ENCODE measurements around the gene PREX1.

Gene PREX1

DNA sequence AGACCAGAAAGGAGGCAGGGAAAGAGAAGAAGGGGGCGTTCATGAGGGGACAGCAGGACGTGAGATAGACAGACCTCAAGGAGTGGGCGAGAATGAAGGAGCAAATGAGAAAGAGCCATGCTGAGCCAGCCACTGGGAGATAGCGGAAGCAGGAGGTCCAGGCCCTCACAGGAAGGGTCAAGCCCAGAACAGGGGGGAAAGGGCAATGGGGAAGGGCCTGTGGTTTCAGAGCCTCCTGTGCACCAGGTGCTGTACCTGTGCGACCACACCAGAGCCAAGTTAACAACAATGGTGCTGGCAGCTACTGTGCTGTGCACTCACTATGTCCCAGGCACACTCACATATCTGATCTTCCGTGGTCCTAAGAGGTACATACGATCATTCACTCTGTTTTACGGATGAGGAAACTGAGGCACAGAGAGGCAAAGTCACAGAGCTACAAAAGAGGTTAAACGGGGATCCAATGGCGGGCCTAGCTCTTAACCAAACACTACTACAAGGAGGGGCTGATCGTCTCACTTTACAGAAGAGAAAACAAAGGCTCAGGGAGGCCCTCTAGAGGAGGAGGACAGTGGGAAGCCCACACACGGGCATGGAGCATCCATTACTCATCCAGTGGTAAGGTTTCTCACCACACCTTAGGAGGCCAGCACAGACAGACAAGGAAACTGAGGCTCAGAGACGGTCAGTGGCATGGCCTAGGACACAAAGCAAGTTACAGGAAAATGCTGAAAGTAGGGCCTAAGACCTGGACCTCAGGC lies 129.1 kb downstream of the PREX1 start:
- DNase-seq (ENCODE audit: low spot score), result no peak

DNA sequence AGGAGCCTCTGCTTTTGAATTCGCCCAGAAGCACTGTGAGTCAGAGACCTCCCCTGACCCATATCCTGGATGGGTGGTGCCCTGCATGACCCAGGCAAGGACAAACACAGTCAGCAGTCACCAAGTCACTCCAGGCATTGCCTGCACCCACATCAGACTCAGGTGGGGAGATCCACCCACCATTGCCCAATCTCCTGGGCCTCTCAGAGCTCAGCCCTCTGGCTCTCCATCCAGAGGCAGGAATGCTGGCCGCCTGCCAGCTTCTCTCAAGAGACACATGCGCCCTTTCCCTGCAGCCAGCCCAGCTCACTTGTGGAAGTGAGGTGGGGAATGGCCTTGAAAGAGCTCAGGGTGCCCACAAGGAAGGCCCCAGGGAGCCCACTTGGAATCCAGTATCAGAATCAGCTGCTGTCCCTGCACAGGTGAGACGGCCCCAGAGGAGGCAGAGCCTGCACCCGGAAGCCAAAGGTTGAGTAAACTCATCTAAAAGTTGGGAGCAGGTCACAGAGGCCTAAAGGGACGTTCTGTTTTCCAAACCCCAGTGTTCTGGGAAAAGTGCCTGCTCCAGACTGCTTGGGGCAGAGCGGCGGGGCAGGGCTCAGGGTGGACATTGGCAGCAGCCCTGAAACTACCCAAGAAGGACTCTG lies 129.8 kb downstream of the PREX1 start:
- peak; percentile 47 for DNase-seq (ENCODE audit: low spot score)

DNA sequence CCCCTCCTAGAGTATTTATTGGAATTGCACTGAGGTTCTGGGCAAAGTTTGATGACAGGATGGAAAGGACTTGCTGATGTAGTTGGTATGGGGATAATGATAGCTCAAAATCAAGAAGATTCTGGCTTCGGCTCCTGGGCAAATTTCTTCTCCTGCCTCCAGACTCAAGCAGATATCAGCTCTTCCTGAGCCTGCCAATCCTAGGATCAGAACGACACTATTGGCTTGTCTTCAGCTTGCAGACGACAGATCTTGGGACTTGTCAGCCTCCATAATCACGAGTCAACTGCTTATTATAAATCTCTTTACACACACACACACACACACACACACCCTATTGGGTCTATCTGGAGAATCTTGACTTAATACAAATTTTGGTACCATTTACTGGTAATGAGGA lies 131.1 kb downstream of the PREX1 start:
- no peak for DNase-seq (ENCODE audit: low spot score)

DNA sequence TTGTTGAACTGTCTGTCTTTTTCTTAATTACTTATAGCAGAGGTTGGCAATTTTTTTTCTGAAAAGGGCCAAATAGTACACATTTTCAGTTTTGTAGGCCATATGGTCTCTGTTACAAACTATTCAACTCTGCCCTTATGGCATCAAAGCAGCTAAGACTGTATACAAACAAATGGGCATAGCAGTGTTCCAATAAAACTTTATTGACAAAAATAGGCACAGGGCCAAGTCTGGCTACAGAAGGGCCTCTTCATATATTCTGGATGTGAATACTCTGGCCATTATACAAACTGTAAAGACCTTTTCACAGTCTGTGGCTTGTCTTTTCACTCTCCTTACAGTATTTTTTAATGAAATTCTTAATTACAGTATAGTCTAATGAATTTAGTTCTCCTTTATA lies 132.1 kb downstream of the PREX1 start:
- DNase-seq (ENCODE audit: low spot score), result no peak

DNA sequence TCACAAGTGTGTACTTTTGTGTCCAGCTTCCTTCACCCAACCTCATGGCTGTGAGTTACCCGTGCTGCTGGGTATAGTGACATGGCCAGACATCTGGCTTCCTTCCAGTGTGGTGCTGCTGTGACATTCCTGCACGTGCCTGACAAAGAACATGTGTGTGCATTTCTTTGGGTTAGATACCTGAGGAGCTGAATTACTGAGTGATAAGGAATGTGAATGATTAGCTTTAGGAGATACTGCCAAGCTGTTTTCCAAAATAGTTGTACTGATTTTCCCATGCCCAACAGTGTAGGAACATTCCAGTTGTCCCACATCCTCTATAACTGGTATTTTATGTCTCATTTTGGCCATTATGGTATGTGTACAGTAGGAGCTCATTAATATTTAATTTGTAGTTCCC lies 132.5 kb downstream of the PREX1 start:
- DNase-seq (ENCODE audit: low spot score), result no peak

DNA sequence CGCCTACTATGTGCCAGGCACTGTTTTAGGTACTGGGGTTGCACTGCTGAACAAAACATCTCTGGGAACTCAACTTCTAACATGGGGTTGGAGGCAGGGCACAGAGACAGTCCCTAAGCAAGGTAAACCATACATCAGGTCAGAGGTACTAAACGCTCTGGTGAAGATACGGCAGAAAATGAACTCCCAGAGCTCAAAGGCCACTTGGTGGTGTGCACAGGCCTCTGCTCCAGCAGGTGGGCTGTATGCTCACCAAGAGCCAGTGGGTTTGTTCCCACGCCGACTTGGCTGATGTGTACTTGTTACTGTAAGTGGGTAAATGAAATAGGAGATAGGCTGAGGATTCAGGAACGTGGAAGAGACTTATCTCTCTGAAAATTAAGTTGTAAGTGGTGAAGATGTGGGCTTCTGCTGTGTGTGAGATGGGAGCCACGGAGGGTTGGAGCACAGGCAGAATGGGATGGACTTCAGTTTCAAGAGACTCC lies 133.4 kb downstream of the PREX1 start:
- DNase-seq (ENCODE audit: low spot score), result no peak

DNA sequence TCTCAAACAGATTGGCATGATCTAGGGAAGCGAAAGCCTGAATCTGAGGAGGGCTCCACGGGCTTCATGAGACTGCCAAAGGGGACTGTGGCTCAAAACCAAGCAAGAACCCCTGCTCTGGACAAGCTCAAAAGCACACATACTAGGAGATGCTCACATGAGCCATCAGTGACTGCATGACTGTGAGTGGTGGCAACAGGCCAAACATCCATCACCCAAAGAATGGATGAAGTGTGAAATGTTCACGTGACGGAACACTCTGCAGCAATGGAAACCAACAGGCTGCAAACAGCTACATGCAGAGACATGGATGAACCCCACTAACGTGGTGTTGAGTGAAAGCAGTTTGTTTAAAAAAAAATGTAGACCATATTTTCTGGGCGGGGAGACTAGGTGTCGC lies 136.3 kb downstream of the PREX1 start:
- DNase-seq (ENCODE audit: low spot score), result no peak

DNA sequence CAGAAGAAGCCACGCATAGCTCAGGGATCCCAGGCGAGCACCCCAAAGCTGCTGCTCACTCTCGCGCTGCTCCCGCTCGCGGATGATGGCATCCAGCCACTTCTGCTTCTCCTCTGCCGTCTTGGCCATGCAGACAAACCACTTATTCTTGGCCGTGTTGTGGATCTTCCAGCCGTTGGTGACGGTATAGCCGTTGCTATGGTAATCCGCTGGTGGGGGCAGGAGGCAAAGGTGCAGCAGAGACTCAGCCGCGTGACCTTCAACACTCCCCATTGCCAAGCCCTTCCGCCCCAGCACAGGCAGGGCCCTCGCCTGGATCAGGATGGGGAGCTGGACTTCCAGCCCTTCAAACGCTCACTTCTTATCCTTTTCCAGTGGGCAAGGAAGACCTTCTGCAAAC lies 136.9 kb downstream of the PREX1 start:
- DNase-seq (ENCODE audit: low spot score), result no peak

DNA sequence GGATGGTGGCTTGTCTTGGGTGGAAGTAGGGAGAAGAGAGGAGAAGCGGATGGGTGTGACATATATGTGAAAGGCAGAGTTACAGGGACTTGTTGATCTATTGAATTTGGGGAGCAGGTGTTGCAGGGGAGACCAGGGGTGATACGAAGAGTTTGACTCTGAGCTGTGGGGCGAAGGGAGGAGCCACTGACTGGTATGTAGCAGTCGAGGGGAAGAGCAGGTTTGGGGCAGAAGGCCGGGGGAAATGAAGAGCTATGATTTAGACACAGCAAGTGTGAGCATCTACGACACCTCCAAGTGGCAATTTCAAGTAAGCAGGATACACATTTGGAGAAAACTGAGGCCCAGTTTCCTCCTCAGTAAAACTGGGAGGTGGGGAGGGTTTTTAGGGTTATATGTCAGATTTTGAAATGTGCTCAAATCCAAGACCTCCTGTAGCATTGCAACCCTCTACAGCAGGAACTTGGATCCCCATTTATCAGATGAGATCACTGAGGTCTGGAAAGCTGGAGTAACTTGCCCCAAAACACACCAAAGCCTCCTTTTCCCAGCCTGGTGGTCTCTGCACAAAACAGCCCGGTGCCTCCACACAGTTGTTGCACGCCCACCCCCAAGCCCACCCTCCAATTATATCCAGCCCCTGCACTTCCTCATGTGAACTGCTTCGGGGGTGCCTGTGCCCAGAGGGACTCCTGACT lies 137.8 kb downstream of the PREX1 start:
- no peak for DNase-seq (ENCODE audit: low spot score)

DNA sequence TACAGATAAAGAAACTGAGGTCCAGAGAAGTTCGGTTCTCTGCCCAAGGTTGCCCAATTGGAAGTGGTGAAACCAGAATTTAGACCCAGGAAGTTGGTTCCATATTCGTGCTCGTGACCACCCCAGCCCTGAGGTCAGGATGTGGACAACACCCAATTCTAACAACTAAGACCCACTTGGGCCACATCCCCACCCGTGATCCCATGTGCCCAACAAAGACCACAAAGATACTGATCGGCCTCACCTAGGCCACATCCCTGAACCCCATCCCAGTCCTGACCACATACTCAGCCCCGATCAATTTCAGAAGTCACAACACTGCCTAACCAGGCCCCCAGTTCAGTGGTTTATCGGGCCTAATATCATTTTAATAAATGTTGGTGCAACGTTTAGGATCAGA lies 138.4 kb downstream of the PREX1 start:
- no peak for DNase-seq (ENCODE audit: low spot score)

DNA sequence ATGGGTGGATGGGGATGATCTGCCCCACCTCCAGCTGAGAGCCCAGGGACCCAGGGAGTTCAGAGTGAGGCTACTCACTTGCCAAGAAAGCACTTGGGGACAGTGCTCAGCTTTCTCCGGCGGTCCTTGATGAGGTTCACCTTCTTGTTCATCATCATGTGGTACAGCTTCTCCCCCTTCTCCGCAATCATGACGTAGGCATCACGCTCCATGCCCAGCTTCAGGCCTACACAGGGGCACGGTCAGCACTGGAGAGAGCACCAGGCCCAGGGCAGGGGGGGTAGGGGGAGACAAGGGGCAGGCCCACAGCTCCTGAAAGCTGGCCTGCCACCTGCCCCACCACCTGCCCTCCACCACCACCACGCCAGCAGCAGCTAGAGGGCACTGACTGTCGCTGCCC lies 139.2 kb downstream of the PREX1 start:
- DNase-seq (ENCODE audit: low spot score), result no peak

DNA sequence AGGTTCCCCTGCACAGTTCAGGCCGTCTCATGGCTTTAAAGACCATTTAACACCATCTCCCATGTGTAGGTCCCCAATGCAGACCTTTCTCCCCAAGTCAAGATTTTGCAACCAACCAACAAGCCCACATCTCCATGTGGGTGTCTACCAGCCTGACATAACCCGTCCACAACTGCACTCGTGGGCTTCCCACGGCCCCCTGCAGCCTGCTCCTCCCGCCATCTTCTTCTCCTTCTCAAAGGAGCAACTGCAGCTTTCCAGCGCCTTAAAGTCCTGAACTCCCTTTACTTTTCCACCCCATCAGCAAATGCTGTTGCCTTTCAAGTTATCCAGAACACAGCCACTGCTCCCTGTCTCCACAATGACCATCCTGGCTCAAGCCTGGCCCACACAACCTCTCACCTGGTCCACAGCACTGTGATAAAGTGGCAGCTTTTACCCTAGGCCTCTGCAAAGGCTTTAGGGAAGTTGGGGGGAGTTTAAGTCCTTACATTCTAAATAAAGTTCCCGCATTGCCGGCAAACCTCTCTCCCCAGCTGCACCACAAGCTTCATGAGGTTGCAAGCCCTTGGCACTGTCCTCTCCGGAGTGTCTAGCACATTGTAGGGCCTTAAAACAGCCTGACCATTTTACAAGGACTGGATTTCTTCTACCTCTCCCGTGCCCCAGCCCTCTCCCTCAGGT lies 140.5 kb downstream of the PREX1 start:
- DNase-seq (ENCODE audit: low spot score), result no peak

DNA sequence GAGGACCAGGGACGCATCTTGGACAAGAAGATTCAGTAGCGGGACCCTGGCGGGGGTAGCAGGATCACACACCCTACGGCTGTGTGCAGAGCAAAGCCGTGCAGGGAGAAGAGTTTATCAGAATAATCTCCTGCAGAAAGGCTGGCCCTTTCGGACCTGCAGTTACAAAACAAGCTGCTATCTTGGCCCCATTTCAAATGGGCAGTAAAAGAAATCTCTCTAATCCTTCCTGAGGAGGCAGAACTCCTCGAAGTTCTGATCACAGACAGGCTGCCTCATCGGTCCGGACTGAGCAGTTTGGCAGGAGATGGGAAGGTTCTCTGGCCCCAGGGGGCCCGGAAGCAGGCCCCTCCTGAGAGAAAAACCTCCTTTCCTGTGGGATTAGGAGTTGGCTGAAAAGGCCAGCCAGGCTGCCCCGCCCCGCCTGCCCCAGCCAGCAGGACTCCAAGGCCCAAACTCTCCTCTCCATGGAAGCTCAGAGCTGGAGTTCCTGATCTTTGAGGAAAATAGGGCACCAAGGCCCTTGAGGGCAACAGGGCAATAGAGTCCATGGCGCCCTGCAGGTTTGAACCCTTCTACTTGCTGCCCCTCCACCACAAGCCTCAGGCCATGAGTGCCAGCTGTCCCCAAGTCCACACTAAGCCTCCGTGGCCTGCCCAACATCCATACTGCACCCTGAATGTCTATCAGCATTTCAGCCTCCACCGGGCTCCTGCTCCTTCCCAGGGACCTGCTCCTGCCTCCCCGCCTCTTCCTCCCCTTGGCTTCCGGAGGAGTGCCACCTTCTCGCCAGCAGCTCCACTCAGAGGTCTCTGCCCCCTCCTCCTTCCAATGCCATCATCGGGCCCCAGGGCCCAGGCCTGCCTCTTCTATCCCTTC lies 141.3 kb downstream of the PREX1 start:
- no peak for DNase-seq (ENCODE audit: low spot score)

DNA sequence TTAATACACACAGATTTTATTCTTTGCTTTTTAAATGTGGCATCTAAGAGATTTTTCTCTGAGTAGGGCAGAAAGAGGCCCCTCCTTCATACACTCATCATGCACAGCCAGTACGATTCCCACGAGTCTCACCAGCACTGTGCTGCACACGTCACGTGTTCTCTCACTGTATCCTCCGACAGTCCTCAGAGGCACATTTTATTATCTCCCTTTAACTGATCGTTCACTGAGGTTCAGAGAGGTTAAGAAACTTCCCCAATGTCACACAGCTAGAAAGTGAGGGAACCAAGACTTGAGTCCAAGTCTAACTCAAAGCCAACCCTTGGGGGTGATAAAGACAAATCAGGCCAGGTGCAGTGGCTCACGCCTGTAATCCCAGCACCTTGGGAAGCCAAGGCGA lies 142.5 kb downstream of the PREX1 start:
- no peak for DNase-seq (ENCODE audit: low spot score)

DNA sequence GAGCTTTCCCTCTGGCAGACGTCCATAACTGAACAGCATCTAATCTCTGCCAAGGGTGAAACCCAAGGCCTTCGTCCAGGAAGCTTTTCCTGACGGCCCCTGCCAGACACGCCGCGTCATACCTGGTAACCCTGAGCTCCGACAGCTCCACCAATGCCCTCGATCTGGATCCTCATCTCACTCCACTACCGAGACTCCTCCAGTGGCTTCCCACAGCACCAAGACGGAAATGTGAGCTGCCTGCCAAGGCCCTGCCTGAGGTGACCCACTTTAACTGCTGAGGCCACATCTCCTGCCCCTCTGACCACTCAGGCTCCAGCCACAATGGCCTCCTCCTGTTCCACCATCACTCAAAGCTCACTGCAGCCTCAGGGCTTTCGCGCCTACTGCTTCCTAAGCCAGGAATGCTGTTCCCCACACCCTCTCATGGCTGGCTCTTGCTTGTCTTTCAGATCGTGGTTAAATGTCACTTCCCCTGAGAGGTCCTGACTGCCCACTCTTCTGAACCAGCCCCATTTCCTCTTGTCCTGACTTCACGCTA lies 143.2 kb downstream of the PREX1 start:
- DNase-seq (ENCODE audit: low spot score), result no peak

DNA sequence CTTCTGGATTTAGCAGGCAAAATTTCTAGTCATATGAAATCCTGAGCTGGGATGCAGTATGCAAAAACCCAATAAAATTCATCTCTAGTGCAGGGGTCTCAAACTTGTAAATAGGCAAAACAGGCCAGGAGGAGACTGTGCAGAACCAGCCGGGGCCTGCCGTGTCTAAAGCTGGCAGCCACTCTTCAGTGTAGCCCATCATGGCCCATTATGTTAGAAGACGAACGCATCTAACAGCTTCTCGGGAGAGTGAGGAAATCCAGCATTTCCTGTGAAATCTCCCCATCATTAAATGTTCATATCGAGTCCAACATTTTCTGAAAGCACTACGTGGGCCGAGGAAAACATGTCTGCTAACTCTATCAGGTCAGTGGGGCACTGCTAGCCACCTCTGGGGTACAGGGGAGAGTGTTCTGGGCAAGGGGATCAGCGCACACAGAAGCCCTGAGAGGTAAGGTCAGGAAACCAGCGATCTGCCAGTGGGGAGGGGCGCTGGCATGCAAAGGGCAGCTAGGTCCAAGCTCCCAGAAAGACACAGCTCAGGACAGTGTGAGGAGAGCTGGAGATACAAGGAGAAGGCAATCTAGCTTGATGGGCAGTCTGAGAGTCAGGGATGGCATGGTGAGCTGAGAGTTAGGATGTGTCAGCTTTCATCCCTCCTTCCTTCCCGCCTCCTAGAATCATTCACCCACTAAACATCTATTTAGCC lies 144.2 kb downstream of the PREX1 start:
- no peak for DNase-seq (ENCODE audit: low spot score)

DNA sequence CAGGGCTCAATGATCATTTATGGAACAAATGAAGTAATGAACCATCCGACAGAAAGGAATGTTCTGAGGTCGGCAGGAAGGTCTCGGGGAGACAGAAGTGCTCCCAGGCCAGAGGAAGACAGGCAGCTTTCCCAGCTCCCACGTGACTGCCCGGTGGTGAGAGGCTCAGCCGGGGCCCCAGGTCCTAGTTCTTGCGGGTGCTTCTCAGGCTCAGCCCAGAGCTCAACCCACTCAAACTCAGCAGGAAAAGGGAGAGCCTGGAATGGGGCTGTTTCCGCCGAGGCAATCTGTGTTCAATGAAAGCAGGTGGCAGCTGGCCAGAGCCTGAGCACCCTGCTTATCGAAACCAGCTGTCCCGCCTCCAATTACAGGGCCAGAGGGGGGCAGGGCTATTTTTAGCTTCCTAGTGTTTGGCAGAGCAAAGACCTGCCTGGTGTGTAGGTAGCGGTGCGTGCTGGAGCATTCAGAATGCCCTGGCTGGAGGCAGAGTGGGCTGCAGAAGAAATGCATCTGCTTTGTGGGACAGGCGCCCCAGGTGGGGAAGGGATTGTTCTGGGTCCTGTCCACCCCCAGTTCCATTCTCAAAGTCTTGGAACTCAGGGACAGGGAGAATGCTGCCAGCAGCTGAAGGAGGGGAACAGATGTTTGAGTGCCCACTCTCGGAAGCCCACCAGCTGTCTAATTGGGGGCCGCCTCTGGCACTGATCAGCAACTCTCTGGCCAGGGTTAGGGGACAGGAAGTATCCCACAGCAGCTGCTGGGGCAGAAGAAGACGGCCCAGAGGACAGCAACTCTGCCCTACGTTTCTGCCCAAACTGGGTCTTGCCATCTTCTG lies 145.1 kb downstream of the PREX1 start:
- DNase-seq (ENCODE audit: low spot score), result no peak

DNA sequence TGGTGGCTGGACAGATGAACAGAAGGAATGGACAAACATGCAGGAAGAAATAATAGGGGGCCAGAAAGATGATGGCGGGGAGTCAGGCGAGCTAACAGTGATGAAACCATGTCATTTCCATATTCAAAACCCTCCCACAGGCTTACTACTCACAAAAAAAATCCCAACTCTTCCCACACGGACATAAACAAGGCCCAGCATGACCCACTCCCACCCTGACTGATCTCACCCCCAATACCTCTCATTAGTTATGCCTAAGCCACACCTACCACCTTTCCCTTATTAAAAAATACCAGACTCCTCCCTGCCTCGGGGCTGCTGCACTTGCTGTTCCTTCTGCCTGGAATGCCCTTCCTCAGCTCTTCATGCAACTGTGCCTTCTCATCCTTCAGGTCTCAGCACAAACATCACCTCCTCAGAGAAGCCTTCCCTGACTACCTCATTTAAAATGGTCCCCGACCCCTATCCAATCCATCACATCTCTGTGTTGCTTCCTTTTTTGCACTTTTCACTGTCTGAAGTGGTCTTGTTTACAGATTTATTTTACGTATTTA lies 145.8 kb downstream of the PREX1 start:
- DNase-seq (ENCODE audit: low spot score), result no peak

DNA sequence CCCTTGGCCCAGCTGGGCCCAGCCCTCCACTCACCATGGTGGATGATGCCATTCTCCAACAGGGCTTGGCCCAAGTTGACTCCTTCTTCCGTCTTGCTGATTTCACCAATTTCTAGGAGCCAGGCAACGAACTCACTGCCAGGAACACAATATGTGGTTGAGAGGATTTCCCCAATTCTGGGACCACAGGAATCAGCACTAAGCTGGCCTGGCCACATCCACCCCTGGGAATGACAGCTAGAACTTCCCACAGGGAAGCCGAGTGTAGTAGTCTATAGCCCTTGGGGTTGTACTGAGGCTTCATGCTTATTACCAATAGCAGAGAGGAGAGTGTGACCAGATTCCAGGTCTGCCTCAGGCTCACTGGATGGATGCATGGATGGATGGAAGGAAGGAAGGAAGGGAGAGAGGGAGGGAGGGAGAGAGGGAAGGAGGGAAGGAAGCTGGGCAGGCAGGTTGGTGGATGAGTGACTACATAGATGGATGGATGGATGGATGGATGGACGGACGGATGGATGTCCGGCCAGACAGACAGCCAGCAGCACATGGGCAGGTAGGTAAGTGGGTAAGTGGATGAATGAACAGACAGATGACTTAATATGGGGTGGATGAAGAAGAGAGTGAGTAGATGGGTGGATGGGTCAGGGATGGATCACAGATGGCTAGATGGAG lies 146.5 kb downstream of the PREX1 start:
- no peak for DNase-seq (ENCODE audit: low spot score)
